GM12878 (cell line): ENCODE measurements around the gene PDE11A. TPM values are rescaled to one million over a fixed set of nuclear protein-coding genes. Genes with fewer than 3 reads are reported as not detected.

ENCODE experiments used
- ATF2 ChIP-seq: IDR thresholded peaks from 2 replicates; pipeline ENCODE4 v1.6.1; 2012; ENCODE audit warnings: low read length, inconsistent platforms
- CHD1 ChIP-seq: IDR thresholded peaks from 2 replicates; pipeline ENCODE4 v1.6.1; 2012; ENCODE audit warnings: low read depth, low read length, improper control_type of control experiment
- CTCF ChIP-seq, 3 experiments: IDR thresholded peaks in 2 of 3; conservative IDR thresholded peaks in 1 of 3; 2 replicates each; pipeline ENCODE4 v1.5.1; 2011; ENCODE audit warnings: low read depth in 3 of 3, low read length in 3 of 3, mild to moderate bottlenecking in 3 of 3, control low read depth in 2 of 3, moderate library complexity in 2 of 3, inconsistent platforms in 1 of 3, mixed read lengths in 1 of 3; ENCODE audit not compliant: control insufficient read depth in 2 of 3, insufficient read depth in 1 of 3; ENCODE audit errors: extremely low read depth in 1 of 3
- E2F4 ChIP-seq: IDR thresholded peaks from 2 replicates; pipeline ENCODE4 v1.6.1; 2012; ENCODE audit warnings: low read depth, low read length, improper control_type of control experiment
- HSF1 ChIP-seq: fragments of 150-350 bp; IDR thresholded peaks from 2 replicates; pipeline ENCODE4 v1.6.1; 2014; ENCODE audit warnings: mild to moderate bottlenecking, low read depth, low read length
- IKZF2 ChIP-seq, 2 experiments: fragments of 450-650 bp; IDR thresholded peaks; 2 replicates each; pipeline ENCODE4 v1.6.1; 2017; ENCODE audit warnings: mild to moderate bottlenecking in 2 of 2, moderate library complexity in 2 of 2
- IRF3 ChIP-seq: fragments of 450-650 bp; IDR thresholded peaks from 2 replicates; pipeline ENCODE4 v1.6.1; 2014; ENCODE audit warnings: mild to moderate bottlenecking
- JUND ChIP-seq: IDR thresholded peaks from 2 replicates; pipeline ENCODE4 v1.6.1; 2012; ENCODE audit warnings: low read depth, mild to moderate bottlenecking, low read length, improper control_type of control experiment, moderate library complexity
- KAT2A ChIP-seq: conservative IDR thresholded peaks from 2 replicates; pipeline ENCODE4 v1.6.1; 2011; ENCODE audit warnings: low read depth, low read length; ENCODE audit not compliant: control insufficient read depth
- MEF2A ChIP-seq: IDR thresholded peaks from 2 replicates; pipeline ENCODE4 v1.6.1; 2011; ENCODE audit warnings: low read depth, mild to moderate bottlenecking, low read length, moderate library complexity; ENCODE audit not compliant: insufficient read depth
- MYC ChIP-seq: IDR thresholded peaks from 2 replicates; pipeline ENCODE4 v1.6.1; 2011; ENCODE audit warnings: mild to moderate bottlenecking, low read length, moderate library complexity, inconsistent platforms; ENCODE audit not compliant: insufficient read depth, insufficient replicate concordance, insufficient read length, severe bottlenecking
- NBN ChIP-seq: fragments of 450-650 bp; IDR thresholded peaks from 2 replicates; pipeline ENCODE4 v1.6.1; 2016
- SMAD1 ChIP-seq: fragments of 450-650 bp; IDR thresholded peaks from 2 replicates; pipeline ENCODE4 v1.6.1; 2018; ENCODE audit warnings: mild to moderate bottlenecking, low read depth; ENCODE audit not compliant: partially characterized antibody
- SMAD5 ChIP-seq: IDR thresholded peaks from 2 replicates; pipeline ENCODE4 v1.6.1; 2016; ENCODE audit warnings: antibody characterized with exemption, low read depth
- STAT1 ChIP-seq: fragments of 450-650 bp; conservative IDR thresholded peaks from 2 replicates; pipeline ENCODE4 v1.6.1; 2014; ENCODE audit warnings: antibody characterized with exemption, mild to moderate bottlenecking
- SUZ12 ChIP-seq: fragments of 200-600 bp; sonication (generic); IDR thresholded peaks from one replicate; pipeline ENCODE4 v1.6.1; 2018; ENCODE audit warnings: antibody characterized with exemption, mild to moderate bottlenecking; ENCODE audit not compliant: unreplicated experiment
- WRNIP1 ChIP-seq: IDR thresholded peaks from 2 replicates; pipeline ENCODE4 v1.6.1; 2011; ENCODE audit warnings: low read depth, low read length, improper control_type of control experiment, borderline replicate concordance
- ZNF217 ChIP-seq: fragments of 450-650 bp; IDR thresholded peaks from 2 replicates; pipeline ENCODE4 v1.6.1; 2017; ENCODE audit warnings: antibody characterized with exemption, mild to moderate bottlenecking
- polyA plus RNA-seq, 11 experiments: library from polyadenylated mRNA; depleted of rRNA in 4 of 11; unstranded in 6 of 11; stranded (reverse) in 5 of 11; fragments of >200 nt; fragmentation: Nextera tagmentation in 4 of 11; fragmentation: Illumina TruSeq in 1 of 11; extraction: Ambion mirVana in 4 of 11; extraction: Trizol in 1 of 11; gene quantifications; 1 replicate in 1 of 11; 2 replicates in 10 of 11; pipeline versions ENCODE4 v1.2.1 to v1.2.3, GENCODE V29; 2011 to 2016; ENCODE audit warnings: inconsistent platforms in 2 of 11, missing spikeins in 2 of 11, low read depth in 1 of 11
- total RNA-seq, 4 experiments: library from RNA; depleted of rRNA in 3 of 4; stranded (reverse); fragments of >200 nt in 3 of 4; fragmentation: Illumina TruSeq in 1 of 4; extraction: Trizol in 1 of 4; gene quantifications; 2 replicates each; pipeline versions ENCODE4 v1.2.1 to v1.2.3, GENCODE V29; 2013 to 2021

The PDE11A gene
- total and polyA plus RNA-seq, 10 of the 15 experiments (the other 5 are each of a cell fraction or from before 2014, with no cell fraction given) = 0.01 to 0.17 (median 0.06) TPM; not detected in 5

GRCh38 chr2:178112202-178113152, 39.9 kb upstream of the PDE11A start, which contains the start of gene RBM45 (continued):
- TF ChIP-seq CHD1 = no peak
- TF ChIP-seq ZNF217 = no peak
- peak; percentile 69; the same call in 1 of the 2 replicates for TF ChIP-seq NBN
- TF ChIP-seq SMAD1 = no peak
- no peak for TF ChIP-seq MYC
- peak; percentile 92; the same call in 1 of the 2 replicates for TF ChIP-seq STAT1
- no peak for TF ChIP-seq KAT2A
- TF ChIP-seq HSF1 = no peak
- no peak for TF ChIP-seq MEF2A
- TF ChIP-seq CTCF (IDR thresholded peaks at IDR 0.05 in 2 of 3, conservative IDR thresholded peaks at IDR 0.05 in 1 of 3; ENCODE audit: control insufficient read depth in 2 of 3, extremely low read depth in 1 of 3, insufficient read depth in 1 of 3, low read depth in 3 of 3, low read length in 3 of 3) = peak; percentile 98
- TF ChIP-seq SMAD5 = peak; percentile 54; the same call in 1 of the 2 replicates
- TF ChIP-seq E2F4 = peak; percentile 51; the same call in 1 of the 2 replicates
- TF ChIP-seq IRF3 = no peak
- peak; percentile 33 to 53; a peak in 3 of 4 replicates for TF ChIP-seq IKZF2 (IDR thresholded peaks at IDR 0.05)
- peak; percentile 92; the same call in 1 of the 2 replicates for TF ChIP-seq WRNIP1
- no peak for TF ChIP-seq ATF2
- no peak for TF ChIP-seq JUND
- no peak for TF ChIP-seq SUZ12
